HG03280 (cell line): ENCODE measurements around the gene CNTN6.

Experiments used
- ATAC-seq: cut with Tn5 transposase; IDR thresholded peaks from one replicate; pipeline ENCODE4 v1.9.1; 2021; ENCODE audit warnings: mild to moderate bottlenecking, moderate library complexity; ENCODE audit not compliant: unreplicated experiment

Gene CNTN6

DNA sequence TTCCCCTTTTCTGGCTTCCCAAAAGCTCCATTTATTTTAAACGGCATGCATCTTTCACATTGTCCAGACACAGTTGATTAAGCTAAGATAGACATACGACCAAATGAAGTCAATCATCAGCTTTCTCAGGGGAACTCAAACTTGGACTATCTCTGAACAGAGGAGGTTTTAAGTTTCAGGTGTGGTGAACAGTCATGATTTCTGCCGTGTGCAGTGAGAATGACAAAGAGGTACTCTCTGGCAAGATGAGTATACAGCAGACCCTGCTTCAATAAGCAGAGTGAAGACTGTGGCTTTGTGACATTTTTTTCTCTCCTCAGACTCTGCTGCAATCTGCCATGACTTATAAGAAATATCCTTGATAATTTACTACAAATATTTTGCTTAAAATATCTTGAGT is 307.7 kb downstream of the CNTN6 start:
- ATAC-seq: no peak

DNA sequence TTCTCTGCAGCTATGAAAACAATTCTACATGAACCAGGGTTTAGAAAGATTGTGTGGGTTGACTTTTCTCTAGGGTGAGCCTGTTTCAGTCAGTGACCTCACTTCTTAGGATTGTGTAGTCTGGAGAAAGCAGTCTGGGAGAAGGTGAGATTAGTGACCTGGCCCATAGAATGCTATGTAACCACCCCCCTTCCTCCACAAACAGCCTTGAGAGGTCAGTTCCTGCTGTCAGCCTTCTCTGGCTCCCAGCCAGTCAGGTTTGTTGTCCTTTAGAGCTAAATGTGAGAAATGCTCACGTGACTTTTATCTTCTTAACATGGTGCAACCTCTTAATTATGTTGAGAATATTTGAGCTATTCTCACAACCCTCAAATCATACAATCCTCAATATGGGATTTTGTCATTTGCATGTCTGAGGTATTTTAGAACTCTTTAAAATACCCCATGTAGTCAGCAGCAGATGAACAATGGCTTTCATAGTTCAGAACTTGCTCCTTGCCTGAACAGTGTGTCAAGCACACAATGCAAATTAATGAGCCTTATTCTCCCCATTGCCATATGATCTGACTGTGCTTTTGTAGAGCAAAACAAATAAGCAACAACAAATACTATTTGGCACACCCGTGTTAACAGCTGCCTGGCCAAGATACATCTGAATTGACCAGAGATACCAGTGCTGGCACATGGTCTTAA is 311.6 kb downstream of the CNTN6 start:
- ATAC-seq: no peak

GRCh38 chr3:1406250-1406649 is 313.4 kb downstream of the CNTN6 start:
- ATAC-seq: no peak

DNA sequence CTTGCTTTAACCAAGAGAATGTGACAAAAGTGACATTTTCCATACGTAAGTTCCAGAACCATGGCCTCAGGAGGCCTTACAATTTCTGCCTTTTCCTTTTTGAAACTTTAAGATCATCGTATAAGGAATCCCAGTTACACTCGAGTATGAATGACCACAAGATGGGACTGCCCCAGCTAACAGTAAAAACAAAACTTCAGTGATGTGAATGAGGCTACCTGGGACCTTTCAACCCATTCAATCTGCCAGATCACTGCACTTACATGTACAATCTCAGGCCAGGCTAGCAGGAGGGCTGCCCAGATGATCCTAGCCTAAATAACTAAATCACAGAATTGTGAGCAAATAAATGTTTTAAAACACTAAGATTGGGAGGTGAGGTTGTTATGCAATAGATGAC is 328.8 kb downstream of the CNTN6 start:
- no peak for ATAC-seq

- ATAC-seq: no peak
These were observed 330.8 kb downstream of the CNTN6 start for GRCh38 chr3:1423566-1424089.

GRCh38 chr3:1439395-1439794 is 346.6 kb downstream of the CNTN6 start:
- ATAC-seq: no peak

DNA sequence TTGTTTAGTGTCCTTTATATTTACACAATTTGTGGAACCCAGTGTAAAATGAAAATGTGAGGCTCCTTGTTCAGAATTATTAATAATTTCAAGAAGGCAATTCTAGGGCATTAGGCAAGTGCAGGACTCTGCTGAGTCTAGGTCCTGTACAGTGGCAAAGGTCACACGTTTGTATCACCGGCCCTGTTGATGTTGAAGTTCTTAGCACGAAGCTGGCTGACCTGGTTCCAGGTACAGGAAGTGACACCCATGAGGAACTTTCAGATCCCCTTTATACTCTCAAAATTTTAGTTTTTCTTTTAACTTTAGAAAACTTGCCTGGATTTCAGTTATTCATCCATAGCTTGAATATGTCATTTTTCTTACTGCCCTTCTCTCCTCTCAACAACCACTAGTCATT is 349.4 kb downstream of the CNTN6 start:
- peak; percentile 76 for ATAC-seq

GRCh38 chr3:1444195-1444594 is 351.4 kb downstream of the CNTN6 start:
- no peak for ATAC-seq

DNA sequence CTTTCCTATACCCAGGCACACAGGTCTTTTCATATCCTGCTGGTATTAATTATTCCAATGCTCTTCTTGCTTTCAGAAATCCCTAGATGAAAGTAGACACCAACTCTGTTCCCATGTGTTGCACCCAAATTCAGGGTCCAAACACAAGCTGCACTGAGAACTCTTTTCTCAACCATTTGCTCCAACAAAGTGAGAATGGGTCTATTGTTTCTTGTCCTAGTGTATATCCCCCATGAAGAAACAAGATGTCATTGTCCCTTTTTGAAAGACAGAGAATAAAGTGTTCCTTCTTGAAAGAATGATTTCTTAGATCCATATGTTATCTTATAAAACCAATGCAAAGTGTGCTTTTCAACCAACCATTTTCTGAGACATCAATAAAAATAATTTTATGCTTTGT is 353.7 kb downstream of the CNTN6 start:
- no peak for ATAC-seq

GRCh38 chr3:1447452-1447851 is 354.6 kb downstream of the CNTN6 start:
- no peak for ATAC-seq

- no peak for ATAC-seq
These were observed 355.6 kb downstream of the CNTN6 start for GRCh38 chr3:1448443-1448842.
